ENCODE results near the gene LMF1.

- TF ChIP-seq CTCF (IDR thresholded peaks at IDR 0.05; ENCODE audit: low read depth, low read length): no peak
- no peak for TF ChIP-seq MAX (IDR thresholded peaks at IDR 0.05; ENCODE audit: low read depth, low read length)
Observed at GRCh38 chr16:831571-832413, 139.0 kb downstream of the LMF1 start.
